Effector memory CD8-positive, alpha-beta T cell (primary cell): ENCODE data around the gene PSMG1.

Experiments
- ATAC-seq: fragments of 150-1000 bp; cut with Tn5 transposase; replicated peaks from 2 replicates; pipeline ENCODE4 v1.10.0; 2021; ENCODE audit warnings: mild to moderate bottlenecking, moderate library complexity
- DNase-seq, 3 experiments: peaks; one replicate each; pipeline ENCODE4 v3.0.0; 2021
- H3K27ac Mint-ChIP-seq, 2 donors: one replicate each; pipeline ENCODE4 v1.8.0; 2022; ENCODE audit warnings: mild to moderate bottlenecking in 2 of 2, mixed read lengths in 2 of 2, moderate library complexity in 2 of 2
- H3K27me3 Mint-ChIP-seq, 2 donors: one replicate each; pipeline ENCODE4 v1.8.0; 2022; ENCODE audit warnings: mixed read lengths in 2 of 2
- H3K36me3 Mint-ChIP-seq: one replicate; pipeline ENCODE4 v1.8.0; 2022; ENCODE audit warnings: mild to moderate bottlenecking, moderate library complexity, mixed read lengths; ENCODE audit not compliant: insufficient read depth
- H3K4me1 Mint-ChIP-seq, 2 donors: one replicate each; pipeline ENCODE4 v1.8.0; 2022; ENCODE audit warnings: low read depth in 2 of 2, mixed read lengths in 2 of 2
- H3K4me3 Mint-ChIP-seq, 2 donors: one replicate each; pipeline ENCODE4 v1.8.0; 2022; ENCODE audit warnings: mild to moderate bottlenecking in 2 of 2, mixed read lengths in 2 of 2, moderate library complexity in 2 of 2
- H3K9me3 Mint-ChIP-seq, 2 donors: one replicate each; pipeline ENCODE4 v1.8.0; 2022; ENCODE audit warnings: mixed read lengths in 2 of 2

PSMG1 gene

DNA sequence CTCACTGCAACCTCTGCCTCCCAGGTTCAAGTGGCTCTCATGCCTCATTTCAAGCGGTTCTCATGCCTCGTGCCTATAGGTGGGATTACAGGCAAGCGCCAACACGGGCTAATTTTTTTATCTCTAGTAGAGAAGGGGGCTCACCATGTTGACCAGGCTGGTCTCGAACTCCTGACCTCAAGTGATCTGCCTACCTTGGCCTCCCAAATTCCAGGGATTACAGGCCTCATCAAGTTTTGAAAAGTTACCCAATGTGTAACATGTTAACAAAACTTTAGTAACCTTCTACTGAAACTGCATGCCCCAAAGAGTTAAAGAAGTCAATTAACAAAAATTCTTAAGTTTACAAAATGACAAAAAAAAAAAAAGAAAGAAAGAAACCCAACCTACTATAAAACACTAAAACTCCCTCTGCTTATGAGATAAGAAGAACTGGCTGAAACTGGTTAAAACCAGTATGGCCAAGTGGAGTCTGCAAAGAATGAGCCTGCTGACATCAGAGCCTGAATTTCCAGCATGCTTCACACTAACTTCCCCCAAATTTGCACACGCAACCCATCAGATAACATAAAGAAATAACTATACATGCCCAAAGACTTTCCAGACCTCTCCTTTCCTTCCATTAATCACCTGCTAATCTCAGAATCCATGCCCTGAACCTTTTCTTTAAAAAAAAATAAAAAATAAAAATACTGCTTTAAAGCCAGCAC is 25.5 kb upstream of the PSMG1 start:
- H3K27ac Mint-ChIP-seq = peak overlapping the region in 1 of 2 donors; percentile 24
- no peak overlapping the region for H3K4me3 Mint-ChIP-seq
- no peaks in the 10 kb centered on the region for H3K27me3 Mint-ChIP-seq
- ATAC-seq (no peak), DNase-seq (no peak)
- no peaks in the 10 kb centered on the region for H3K9me3 Mint-ChIP-seq
- H3K36me3 Mint-ChIP-seq = peaks cover 64% of the 10 kb centered on the region
- peaks cover 0 to 22% of the 10 kb centered on the region in 2 donors for H3K4me1 Mint-ChIP-seq

DNA sequence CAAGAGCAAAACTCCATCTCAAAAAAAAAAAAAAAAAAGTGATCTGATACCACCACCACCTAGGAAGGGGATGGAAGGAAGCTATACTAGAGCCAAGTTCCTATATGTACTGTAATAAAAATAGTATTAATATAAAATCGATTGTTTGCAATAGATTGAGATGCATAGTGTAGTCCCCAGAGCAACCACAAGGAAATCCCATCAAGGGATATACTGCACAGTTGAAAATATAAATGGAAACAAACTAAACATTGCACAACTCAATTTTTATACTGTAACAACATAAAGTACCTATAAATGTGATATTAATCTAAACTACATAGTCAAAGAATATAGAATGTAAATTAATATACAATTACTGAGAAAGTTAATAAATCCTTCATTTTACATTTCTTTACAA is 20.9 kb upstream of the PSMG1 start:
- DNase-seq = no peak
- no peaks in the 10 kb centered on the region for H3K9me3 Mint-ChIP-seq

DNA sequence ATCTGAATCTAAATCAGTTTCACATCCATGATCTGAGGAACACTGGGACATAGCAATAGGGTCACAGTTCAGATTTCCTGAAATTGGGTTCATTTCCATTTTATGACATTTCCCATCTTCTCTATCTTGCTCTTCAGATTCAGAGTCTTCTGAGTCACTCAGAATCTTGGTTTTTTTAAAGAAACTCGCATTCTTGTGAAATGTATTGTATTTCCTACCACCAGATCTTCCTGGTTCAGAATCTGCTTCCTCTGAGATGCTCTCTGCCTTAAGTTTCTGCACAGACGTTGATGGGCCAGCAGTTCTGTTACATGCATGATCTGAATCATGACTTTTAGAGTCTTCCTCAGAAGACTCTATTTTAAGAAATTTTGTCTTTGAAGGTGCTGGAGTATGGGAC is 15.5 kb upstream of the PSMG1 start:
- Mint-ChIP-seq H3K36me3 (peaks cover 63% of the 10 kb centered on the region), H3K27me3 (no peaks in the 10 kb centered on the region), H3K4me3 (no peak overlapping the region), H3K4me1 (peaks cover 14 to 33% of the 10 kb centered on the region in 2 donors), H3K9me3 (no peaks in the 10 kb centered on the region), H3K27ac (no peak overlapping the region)
- ATAC-seq = no peak
- DNase-seq = no peak

More for the DNA sequence above, 20.9 kb upstream of the PSMG1 start:
- peak; percentile 32 for ATAC-seq
- Mint-ChIP-seq H3K27ac (no peak overlapping the region), H3K27me3 (no peaks in the 10 kb centered on the region), H3K4me1 (peaks cover 0 to 12% of the 10 kb centered on the region in 2 donors), H3K36me3 (peaks cover 73% of the 10 kb centered on the region), H3K4me3 (no peak overlapping the region)

DNA sequence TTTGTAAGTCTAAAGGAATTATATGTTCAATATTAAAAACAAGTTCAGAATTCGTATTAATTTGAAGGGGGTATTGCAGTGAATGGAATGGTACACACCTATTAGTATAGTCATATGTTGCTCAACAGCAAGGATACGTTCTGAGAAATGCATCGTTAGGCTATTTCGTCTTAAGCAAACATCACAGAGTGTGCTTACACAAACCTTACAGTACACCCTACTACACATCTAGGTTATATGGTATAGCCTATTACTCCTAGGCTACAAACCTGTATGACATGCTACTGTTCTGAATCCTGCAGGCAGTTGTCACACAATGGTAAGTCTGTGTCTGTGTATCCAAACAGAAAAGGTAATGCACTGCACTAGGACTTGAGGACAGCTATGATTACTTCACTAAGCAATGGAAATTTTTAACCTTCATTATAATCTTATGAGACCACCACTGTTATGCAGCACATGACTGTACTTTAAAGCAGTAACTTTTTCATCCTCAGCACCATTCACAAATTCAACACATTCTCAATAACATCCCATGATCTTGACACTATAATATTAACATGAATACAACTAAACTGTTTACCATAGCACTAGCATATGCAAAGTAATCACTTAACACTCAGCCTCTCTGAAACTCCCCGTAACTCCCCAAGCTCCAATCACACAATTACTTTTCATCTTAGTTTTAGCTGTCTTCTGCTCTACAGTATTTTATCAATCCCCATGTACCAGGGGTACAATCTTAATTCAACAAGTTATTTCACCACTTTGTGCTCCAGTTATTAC is 14.4 kb upstream of the PSMG1 start:
- H3K27me3 Mint-ChIP-seq = no peaks in the 10 kb centered on the region
- no peaks in the 10 kb centered on the region for H3K9me3 Mint-ChIP-seq
- peak overlapping the region in 1 of 2 donors; percentile 84 for H3K27ac Mint-ChIP-seq
- peaks cover 53% of the 10 kb centered on the region for H3K36me3 Mint-ChIP-seq
- DNase-seq (no peak), ATAC-seq (no peak)
- no peak overlapping the region for H3K4me3 Mint-ChIP-seq
- H3K4me1 Mint-ChIP-seq = peaks cover 14 to 33% of the 10 kb centered on the region in 2 donors

DNA sequence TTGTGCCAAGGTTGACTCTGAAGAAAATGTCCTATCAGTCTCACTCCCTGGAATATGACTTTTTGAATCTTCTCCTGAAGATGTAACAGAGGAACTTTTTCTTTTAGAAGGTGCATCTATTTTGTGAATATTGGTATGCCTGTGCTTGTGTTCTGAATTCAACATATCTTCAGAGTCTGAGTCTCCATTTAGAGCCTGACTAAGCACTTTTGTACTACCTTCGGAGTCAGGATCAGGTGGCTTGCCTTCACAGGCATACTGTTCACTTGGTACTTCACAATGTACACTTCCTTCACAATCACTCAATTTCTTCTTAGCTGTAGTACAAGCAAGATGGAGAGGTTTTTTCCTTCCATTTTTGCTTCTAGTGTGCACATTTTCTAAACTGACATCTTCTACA is 13.6 kb upstream of the PSMG1 start:
- DNase-seq = no peak
- Mint-ChIP-seq H3K36me3 (peaks cover 51% of the 10 kb centered on the region), H3K27ac (peak overlapping the region; percentile 72 to 84), H3K4me1 (peaks cover 14 to 33% of the 10 kb centered on the region in 2 donors), H3K27me3 (no peaks in the 10 kb centered on the region), H3K9me3 (no peaks in the 10 kb centered on the region), H3K4me3 (peak overlapping the region; percentile 65 to 71)
- no peak for ATAC-seq

DNA sequence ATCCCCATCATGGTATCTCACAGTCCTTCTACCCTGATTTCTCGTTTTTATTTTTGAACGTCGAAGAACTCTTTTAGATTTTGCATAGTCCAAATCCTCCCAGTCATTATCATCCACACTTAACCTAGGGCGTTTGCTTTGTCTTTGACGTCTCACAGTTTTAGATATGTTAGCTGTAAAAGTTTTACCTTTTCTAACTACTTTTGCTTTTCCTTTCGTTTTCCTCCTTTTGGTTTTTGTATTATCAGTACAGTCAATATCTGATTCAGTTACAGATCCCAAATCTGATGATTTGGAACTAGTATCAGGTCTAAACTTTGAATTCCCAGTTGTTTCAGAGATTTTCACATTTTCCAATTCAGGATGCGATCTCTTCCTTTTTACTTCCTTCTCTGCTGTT is 13.1 kb upstream of the PSMG1 start:
- DNase-seq = no peak
- peak overlapping the region; percentile 65 to 71 for H3K4me3 Mint-ChIP-seq
- H3K36me3 Mint-ChIP-seq = peaks cover 47% of the 10 kb centered on the region
- peak; percentile 43 for ATAC-seq
- peaks cover 14 to 30% of the 10 kb centered on the region in 2 donors for H3K4me1 Mint-ChIP-seq
- no peaks in the 10 kb centered on the region for H3K9me3 Mint-ChIP-seq
- no peaks in the 10 kb centered on the region for H3K27me3 Mint-ChIP-seq
- H3K27ac Mint-ChIP-seq = peak overlapping the region; percentile 72 to 84

DNA sequence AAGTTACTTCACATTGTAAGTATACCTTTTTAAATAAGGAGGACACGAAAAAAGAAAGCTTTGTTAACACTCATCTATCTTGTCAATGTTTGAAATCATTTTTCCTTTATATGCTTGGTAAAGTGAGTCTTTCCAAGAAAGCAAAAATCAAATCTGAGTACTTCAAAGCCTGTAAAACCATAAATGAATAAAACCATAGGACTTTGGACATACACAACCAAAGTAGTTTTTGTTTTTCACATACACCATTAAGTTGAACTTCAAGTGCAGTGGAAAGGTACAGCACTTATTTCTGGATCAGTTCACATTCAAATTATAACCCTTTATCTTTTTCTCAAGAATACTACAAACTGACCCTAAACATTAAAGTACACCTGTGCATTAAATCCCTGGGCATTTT is 10.1 kb upstream of the PSMG1 start:
- peaks cover 20% of the 10 kb centered on the region for H3K36me3 Mint-ChIP-seq
- ATAC-seq = no peak

DNA sequence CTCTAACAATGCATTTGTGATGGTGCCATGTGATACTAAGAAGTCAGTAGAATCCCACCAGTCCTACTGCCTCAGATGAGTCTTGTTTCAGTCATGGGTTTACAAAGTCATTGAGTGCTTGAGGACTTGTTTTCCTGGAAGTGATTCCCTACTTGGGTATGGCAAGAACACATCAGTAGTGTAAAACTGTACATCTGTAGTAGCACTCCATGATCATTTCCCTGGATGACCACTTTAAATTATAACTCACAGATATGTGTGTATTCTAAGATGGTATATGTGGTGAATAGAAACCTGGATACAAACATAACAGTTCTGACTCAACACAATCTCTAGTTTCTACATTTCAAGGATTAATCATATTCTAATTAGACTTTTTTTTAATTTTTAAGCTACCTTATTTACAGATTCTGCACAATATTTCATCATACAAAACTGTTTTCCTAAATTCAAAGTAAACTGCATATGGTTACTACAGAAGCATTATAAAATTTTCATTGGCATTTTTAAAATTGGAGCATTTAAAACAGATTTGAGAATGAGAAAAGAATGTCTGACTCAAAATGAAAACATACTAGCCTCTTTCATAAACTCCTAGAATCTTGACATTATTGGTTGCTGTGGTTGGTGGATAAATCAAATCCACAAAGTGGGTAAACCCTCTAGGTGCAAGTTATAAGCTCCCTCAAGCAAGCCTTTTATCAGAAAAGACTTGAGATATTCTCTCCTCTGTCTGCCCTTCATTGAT is 6.8 kb upstream of the PSMG1 start:
- Mint-ChIP-seq H3K4me1 (peaks cover under 1 to 6% of the 10 kb centered on the region in 2 donors), H3K4me3 (no peak overlapping the region), H3K9me3 (no peaks in the 10 kb centered on the region), H3K27ac (no peak overlapping the region), H3K36me3 (peaks cover under 1% of the 10 kb centered on the region), H3K27me3 (no peaks in the 10 kb centered on the region)
- no peak for DNase-seq
- ATAC-seq = no peak

More for the DNA sequence above, 10.1 kb upstream of the PSMG1 start:
- no peaks in the 10 kb centered on the region for H3K9me3 Mint-ChIP-seq
- no peaks in the 10 kb centered on the region for H3K27me3 Mint-ChIP-seq
- H3K27ac Mint-ChIP-seq = no peak overlapping the region
- no peak for DNase-seq
- peaks cover 14 to 25% of the 10 kb centered on the region in 2 donors for H3K4me1 Mint-ChIP-seq
- no peak overlapping the region for H3K4me3 Mint-ChIP-seq

DNA sequence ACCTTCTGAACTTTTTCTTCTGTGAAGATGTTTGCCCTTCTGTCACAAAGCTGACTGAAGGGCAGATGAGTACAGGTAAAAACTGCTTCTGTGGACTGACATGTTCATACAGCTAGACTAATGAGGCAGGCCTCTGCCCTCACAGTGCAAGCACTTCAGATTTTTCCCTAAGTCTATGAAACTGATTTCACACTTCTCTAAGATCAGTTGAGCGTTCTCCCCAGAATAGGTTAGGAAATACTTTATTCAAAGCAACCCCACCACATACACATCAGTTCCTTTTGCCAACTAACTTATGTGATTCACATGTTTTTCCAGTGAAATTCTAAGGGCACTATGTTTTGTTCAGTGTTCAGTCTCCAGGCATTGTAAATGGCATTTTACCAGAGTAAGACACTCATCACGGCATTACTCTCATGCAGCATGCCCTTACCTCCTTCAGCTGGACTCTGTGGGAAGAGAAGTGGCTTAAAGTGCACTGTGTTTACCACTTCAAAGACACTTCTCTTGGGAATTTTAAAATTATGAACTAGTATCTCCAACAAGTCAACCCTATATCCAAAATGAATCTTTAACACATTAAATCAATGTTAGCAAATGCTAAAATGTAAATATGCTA is 5.4 kb upstream of the PSMG1 start:
- Mint-ChIP-seq H3K9me3 (no peaks in the 10 kb centered on the region), H3K36me3 (peaks cover 4% of the 10 kb centered on the region), H3K27me3 (no peaks in the 10 kb centered on the region), H3K27ac (peak overlapping the region in 1 of 2 donors; percentile 72), H3K4me1 (peaks cover 7 to 17% of the 10 kb centered on the region in 2 donors), H3K4me3 (no peak overlapping the region)
- no peak for ATAC-seq
- DNase-seq = no peak

DNA sequence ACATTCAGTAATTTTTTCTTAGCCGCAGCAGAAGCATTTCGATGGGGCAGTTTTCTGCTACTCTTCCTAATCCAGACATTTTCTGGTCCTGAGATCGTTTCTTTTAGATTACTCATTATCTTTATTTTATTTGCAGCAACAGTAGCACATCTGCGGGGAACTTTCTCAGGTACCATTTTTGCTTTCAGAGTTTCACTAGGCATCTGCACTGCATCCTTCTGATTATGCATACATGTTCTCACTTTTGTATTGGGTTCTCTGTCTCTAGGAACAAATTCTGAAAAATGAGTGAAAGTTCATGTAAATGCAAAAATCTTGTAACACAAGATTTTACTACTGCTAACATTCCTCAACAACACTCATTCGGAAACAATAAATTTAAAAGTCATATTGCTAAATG is 3.9 kb upstream of the PSMG1 start:
- Mint-ChIP-seq H3K9me3 (no peaks in the 10 kb centered on the region), H3K4me1 (peaks cover 10 to 24% of the 10 kb centered on the region in 2 donors), H3K27ac (peak overlapping the region in 1 of 2 donors; percentile 72), H3K27me3 (no peaks in the 10 kb centered on the region), H3K4me3 (no peak overlapping the region), H3K36me3 (peaks cover 14% of the 10 kb centered on the region)
- ATAC-seq = no peak
- DNase-seq = no peak

DNA sequence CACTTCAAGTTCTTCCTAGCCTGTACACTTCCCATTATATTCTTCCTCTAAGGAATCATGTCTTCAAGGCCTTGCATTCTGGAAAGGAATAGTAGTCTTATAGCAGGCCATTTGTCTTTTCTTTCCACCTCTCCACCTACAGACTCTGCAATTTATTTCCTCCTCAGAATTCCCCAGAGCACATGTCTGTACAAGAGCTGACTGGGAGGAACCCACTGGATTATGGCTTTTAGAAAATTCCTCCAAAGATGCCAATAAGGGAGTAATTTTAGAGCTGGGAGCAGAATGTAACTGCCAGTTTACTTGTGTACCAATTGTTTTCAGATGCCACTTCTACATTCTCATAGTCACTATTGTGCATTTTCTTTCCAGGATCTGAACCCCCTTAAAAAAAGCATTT is 3.4 kb upstream of the PSMG1 start:
- H3K27ac Mint-ChIP-seq = peak overlapping the region in 1 of 2 donors; percentile 72

DNA sequence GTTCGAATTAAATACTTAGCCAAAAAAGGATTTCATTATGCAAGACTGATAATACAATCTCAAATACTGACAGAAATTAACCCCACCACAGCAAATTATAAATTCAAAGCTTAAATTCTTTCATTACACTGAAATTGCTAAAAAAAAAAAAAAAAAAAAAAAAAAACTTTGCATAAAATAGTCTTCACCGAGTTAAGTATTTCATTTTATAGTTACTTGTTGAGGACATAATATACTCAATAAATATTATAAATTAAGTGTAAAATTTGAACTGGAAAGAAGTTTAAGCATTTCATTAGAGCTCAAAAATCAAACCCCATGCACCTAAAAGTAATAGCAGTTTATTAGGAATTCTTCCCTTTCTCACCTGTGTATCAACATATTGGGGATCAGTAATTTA is 1.9 kb upstream of the PSMG1 start:
- peaks cover 12 to 35% of the 10 kb centered on the region in 2 donors for H3K4me1 Mint-ChIP-seq
- H3K36me3 Mint-ChIP-seq = peaks cover 14% of the 10 kb centered on the region
- peak overlapping the region in 1 of 2 donors; percentile 95 for H3K4me3 Mint-ChIP-seq
- H3K27me3 Mint-ChIP-seq = no peaks in the 10 kb centered on the region
- DNase-seq (no peak), ATAC-seq (no peak)
- no peak overlapping the region for H3K27ac Mint-ChIP-seq
- no peaks in the 10 kb centered on the region for H3K9me3 Mint-ChIP-seq

More for the DNA sequence above, 3.4 kb upstream of the PSMG1 start:
- ATAC-seq (no peak), DNase-seq (no peak)
- Mint-ChIP-seq H3K36me3 (peaks cover 14% of the 10 kb centered on the region), H3K4me3 (no peak overlapping the region), H3K9me3 (no peaks in the 10 kb centered on the region), H3K4me1 (peaks cover 12 to 29% of the 10 kb centered on the region in 2 donors), H3K27me3 (no peaks in the 10 kb centered on the region)
